GM21423 (cell line): ENCODE results near the gene INSM2.

Experiments used
- ATAC-seq: cut with Tn5 transposase; IDR thresholded peaks from one replicate; pipeline ENCODE4 v1.9.1; 2021; ENCODE audit warnings: mild to moderate bottlenecking, moderate library complexity; ENCODE audit not compliant: unreplicated experiment

INSM2 gene, protein sequence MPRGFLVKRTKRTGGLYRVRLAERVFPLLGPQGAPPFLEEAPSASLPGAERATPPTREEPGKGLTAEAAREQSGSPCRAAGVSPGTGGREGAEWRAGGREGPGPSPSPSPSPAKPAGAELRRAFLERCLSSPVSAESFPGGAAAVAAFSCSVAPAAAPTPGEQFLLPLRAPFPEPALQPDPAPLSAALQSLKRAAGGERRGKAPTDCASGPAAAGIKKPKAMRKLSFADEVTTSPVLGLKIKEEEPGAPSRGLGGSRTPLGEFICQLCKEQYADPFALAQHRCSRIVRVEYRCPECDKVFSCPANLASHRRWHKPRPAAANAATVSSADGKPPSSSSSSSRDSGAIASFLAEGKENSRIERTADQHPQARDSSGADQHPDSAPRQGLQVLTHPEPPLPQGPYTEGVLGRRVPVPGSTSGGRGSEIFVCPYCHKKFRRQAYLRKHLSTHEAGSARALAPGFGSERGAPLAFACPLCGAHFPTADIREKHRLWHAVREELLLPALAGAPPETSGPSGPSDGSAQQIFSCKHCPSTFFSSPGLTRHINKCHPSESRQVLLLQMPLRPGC

DNA sequence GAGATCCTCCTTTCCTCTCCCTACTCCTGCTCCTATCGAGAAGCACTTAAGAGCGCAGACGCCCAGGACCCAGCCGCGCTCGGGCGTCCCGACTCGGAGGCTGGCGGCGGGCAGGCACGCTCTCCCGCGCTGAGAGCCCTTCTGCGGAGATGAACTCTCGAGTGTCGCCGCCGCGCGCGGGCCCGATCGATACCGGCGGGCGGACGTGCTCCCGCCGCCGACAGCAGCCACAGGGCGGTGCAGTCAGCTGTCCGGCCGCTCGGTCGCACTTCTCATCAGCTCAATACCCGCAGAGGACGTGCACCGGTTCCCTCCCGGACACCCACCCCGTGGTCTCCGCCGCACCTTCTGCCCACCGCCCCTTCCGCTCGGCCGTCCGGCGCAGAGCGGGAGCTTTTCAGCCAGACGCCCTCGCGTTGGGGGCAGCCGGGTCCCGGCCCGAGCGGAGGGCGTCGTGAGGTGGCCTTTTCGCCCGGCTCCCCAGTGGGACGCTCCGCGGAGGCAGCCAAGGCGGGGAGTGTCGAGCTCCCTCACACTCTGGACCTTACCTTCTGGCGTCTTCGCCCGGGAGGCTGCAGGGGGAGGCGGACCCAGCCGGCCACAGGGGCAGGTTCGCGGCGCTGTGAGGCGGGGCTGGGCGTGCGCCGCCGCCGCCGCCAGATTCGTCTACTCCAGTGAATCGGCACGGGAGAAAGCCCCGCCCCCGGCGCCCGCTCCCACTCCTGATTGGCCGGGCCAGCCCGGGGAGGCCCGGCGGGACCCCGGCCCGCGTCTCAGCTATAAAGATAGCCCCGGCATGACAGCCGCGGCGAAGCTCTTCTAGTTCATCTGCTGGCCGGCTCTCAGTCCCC is at the start of gene INSM2:
TSS of gene INSM2 (plus strand) at position 808 of the 851 bp plus-strand sequence. CDS start 89 bp downstream, outside the sequence.
- peak; percentile 63 for ATAC-seq

DNA sequence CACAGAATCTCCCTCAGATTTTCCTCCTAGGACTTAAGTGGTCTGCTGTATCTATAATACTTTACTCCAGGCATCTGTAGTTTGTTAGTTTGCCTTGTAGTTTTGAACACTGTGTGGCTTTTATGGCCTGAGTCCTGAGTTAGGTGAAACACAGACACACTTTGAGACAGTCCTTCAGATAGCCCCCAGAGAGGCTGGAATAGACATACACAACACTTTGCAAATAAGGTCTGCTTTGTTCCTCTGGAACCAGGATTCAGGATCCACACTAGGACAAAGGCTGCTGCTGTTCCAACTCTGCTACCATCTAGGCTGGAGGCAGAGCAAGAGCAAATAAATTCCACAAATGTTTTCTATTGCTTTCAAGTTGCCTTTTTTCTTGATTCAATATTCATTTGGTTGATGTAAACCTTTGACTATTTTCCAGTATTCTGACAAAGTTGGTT is 41.4 kb upstream of the INSM2 start:
- no peak for ATAC-seq

- no peak for ATAC-seq
These were observed 38.7 kb upstream of the INSM2 start for GRCh38 chr14:35495278-35495677.

DNA sequence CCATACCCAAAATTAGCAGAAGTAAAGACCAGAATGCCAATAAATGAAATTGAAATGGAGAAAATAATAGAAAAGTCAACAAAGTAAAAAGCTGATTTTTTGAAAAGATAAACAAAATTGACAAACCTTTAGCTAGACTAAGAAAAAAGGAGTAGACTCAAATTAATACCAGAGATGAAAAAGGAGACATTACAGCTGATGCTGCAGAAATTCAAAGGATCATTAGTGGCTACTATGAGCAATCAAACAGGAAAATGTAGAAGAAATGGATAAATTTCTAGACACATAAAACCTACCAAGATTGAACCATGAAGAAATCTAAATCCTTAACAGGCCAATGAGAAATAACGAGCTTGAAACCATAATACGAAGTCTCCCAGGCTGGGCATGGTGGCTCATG is 34.8 kb upstream of the INSM2 start:
- ATAC-seq, result no peak

- ATAC-seq, result no peak
These were observed 30.3 kb upstream of the INSM2 start for GRCh38 chr14:35503646-35504045.

DNA sequence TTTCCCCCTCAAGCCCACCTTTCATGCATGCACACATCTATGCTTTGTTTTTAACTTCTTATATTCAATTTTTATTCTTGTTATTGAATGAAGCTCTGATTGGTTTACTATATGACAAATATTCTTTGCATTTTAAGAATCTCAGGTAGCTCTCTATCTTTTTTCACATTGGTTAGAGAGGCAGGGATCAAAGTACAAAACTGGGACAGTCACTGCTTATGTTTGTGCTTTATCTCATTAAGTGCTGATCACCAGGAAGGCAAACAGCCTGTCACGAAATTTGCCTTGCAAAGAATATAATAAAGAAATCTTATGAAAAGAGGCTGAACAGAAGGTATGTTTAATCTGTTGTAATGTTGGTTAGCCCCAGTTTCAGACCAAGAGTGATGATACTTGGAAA is 29.7 kb upstream of the INSM2 start:
- no peak for ATAC-seq

GRCh38 chr14:35506461-35506860 is 27.5 kb upstream of the INSM2 start:
- ATAC-seq, result no peak

GRCh38 chr14:35506927-35507326 is 27.0 kb upstream of the INSM2 start:
- ATAC-seq, result no peak

DNA sequence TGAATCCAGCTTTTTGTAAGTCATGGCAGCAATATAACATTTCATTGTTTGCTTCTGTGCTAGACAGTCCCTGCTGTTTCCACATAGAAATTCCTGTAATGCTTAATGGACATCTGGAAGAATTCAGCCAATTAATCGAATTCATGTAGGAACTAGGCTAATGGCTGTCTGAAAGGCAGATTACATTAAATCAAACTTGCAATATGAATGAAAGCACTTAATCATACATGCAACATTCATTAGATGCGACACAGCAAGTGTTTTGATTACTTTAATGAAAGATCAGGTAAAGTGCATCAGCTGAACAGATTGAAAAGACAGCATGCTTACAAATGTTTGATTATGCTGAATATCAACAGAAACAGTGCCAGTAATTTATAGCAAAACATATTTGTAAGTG is 24.1 kb upstream of the INSM2 start:
- no peak for ATAC-seq

DNA sequence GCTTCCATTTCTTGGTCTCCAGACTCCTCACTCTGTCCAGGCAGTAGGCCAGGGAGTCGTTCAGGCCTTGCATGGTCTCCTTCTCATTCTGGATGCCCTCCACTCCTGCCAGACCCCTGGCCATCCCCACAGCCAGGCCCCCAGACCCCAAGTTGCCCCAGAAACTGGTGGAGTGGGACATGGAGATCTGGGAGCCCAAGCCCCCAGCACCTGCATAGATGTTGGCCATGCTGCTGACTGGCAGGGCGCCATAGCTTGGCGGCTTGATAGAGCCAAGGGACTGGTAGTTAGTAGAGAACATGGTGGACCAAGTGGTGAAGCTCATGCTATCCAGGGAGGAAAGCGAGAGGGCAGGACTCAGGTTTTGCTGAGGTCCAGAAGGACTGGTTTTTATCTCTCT is 21.2 kb upstream of the INSM2 start:
- no peak for ATAC-seq

- no peak for ATAC-seq
These were observed 18.0 kb upstream of the INSM2 start for GRCh38 chr14:35515916-35516315.

- ATAC-seq, result no peak
These were observed 14.0 kb upstream of the INSM2 start for GRCh38 chr14:35519986-35520385.

DNA sequence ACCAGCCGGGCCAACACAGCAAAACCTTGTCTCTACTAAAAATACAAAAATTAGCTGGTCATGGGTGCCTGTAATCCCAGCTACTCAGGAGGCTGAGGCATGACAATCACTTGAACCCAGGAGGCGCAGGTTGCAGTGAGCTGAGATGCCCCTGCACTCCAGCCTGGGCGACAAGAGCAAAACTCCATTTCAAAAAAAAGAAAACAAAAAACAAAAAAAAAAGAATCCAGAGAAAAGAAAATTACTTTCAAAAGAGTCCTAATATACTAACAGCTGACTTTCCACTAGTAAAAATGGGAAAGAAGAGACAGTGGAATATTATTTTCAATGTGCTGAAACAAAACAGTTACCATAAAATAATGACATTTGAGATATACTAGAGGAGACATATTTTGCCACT is 8.3 kb upstream of the INSM2 start:
- no peak for ATAC-seq

DNA sequence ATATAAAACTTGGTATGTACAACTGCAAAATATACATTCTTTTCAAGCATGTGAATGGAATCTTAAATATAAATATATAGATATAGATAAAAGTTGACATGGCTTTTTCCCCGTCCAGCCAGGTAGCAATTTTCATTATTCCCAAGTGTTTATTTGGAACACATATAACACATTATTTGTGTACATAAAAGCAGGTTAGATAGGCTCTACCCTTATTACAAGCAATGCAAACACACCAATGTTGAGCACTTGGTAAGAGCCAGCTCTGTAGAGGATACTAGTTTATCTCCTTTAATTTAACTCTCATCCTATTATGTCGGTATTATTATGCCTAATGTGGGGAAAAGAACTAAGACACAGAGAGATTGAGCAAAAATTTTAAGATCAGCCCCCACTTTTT is 7.0 kb upstream of the INSM2 start:
- ATAC-seq, result no peak

- ATAC-seq, result no peak
These were observed 1.8 kb upstream of the INSM2 start for GRCh38 chr14:35531960-35532747.

- no peak for ATAC-seq
These were observed 1.1 kb upstream of the INSM2 start for GRCh38 chr14:35532783-35533356.

DNA sequence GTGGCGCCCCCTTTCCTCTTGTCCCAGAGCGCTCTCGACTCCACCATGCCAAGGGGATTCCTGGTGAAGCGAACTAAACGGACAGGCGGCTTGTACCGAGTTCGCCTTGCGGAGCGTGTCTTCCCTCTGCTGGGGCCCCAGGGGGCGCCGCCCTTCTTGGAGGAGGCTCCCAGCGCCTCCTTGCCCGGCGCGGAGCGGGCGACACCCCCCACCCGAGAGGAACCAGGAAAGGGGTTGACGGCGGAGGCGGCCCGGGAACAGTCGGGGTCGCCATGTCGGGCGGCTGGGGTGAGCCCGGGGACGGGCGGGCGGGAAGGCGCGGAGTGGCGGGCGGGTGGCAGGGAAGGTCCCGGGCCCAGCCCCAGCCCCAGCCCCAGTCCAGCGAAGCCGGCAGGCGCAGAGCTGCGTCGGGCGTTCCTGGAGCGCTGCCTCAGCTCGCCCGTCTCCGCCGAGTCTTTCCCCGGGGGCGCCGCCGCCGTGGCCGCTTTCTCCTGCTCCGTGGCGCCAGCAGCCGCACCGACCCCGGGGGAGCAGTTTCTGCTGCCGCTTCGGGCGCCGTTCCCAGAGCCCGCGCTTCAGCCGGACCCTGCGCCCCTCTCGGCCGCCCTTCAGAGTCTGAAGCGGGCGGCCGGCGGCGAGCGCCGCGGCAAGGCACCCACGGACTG is 376 bp downstream of the INSM2 start:
- ATAC-seq, result no peak

GRCh38 chr14:35534873-35535482 is 1.0 kb downstream of the INSM2 start:
- ATAC-seq, result peak; percentile 72

GRCh38 chr14:35535483-35536112 is 1.6 kb downstream of the INSM2 start:
- no peak for ATAC-seq
